Measurements from ENCODE around the gene CACNA1E.

The CACNA1E gene

DNA sequence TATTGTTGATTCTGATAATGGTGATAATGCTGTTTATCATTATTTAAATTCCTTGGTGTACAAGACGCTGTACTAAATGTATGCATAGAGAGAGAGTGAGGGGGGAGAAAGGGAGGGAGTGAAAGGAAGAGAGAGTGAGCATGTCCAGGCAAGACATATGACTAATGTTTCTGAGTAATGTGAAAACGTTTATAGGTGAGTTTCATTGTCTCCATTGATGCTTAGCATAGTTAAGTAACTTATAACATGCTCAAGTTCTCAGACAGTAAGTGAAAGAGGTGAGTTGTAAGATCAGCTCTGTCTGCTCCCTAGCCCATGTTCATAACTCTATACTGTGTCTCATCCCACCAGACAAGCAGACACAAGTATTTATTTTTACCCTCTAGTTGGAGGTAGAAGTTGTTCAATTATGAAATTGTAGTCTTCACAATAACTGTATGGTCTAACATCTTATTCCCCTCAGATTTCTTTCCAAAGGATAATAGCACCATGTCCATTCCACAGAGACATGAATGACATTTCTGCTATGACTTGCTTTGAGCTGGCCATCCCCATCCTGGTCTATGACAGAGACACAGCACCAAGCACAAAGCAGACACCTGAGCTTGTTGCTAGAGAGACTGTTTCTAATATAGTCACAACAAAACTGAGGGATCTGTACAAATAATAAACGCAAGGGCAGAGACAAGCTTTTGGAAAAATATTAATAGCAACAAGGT lies 285.1 kb downstream of the CACNA1E start:
- no peak overlapping the region for H3K4me3 ChIP-seq (ENCODE audit: low read length, poor library complexity, severe bottlenecking)
- no peak for TF ChIP-seq EZH2phosphoT487 (IDR thresholded peaks at IDR 0.05; ENCODE audit: borderline replicate concordance)
- TF ChIP-seq, protein P1, sequence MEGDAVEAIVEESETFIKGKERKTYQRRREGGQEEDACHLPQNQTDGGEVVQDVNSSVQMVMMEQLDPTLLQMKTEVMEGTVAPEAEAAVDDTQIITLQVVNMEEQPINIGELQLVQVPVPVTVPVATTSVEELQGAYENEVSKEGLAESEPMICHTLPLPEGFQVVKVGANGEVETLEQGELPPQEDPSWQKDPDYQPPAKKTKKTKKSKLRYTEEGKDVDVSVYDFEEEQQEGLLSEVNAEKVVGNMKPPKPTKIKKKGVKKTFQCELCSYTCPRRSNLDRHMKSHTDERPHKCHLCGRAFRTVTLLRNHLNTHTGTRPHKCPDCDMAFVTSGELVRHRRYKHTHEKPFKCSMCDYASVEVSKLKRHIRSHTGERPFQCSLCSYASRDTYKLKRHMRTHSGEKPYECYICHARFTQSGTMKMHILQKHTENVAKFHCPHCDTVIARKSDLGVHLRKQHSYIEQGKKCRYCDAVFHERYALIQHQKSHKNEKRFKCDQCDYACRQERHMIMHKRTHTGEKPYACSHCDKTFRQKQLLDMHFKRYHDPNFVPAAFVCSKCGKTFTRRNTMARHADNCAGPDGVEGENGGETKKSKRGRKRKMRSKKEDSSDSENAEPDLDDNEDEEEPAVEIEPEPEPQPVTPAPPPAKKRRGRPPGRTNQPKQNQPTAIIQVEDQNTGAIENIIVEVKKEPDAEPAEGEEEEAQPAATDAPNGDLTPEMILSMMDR (conservative IDR thresholded peaks at IDR 0.05; ENCODE audit: low read length) = no peak
- no peak overlapping the region for H2AFZ ChIP-seq (ENCODE audit: low read length)
- H4K20me1 ChIP-seq (ENCODE audit: insufficient read depth, low read length, poor library complexity, severe bottlenecking) = no peaks in the 10 kb centered on the region
- no peaks in the 10 kb centered on the region for H3K27me3 ChIP-seq (ENCODE audit: insufficient read depth, low read length, poor library complexity, severe bottlenecking)
- H3K4me1 ChIP-seq (ENCODE audit: insufficient read depth, low read length, poor library complexity, severe bottlenecking) = no peaks in the 10 kb centered on the region
- no peak overlapping the region for H3K4me2 ChIP-seq (ENCODE audit: low read depth, low read length, poor library complexity, severe bottlenecking)
- no peaks in the 10 kb centered on the region for H3K36me3 ChIP-seq (ENCODE audit: insufficient read depth, low read length)
- no peaks in the 10 kb centered on the region for H3K79me2 ChIP-seq (ENCODE audit: insufficient read depth, low read length)
- no peak overlapping the region for H3K9ac ChIP-seq (ENCODE audit: low read depth, low read length, poor library complexity, severe bottlenecking)
- H3K9me2 ChIP-seq (replicated peaks; ENCODE audit: low read depth, low read length) = no peaks in the 10 kb centered on the region
- no peaks in the 10 kb centered on the region for H3F3A ChIP-seq (ENCODE audit: low read depth)
- no peaks in the 10 kb centered on the region for H3K9me3 ChIP-seq (ENCODE audit: insufficient read depth, low read depth, low read length)

DNA sequence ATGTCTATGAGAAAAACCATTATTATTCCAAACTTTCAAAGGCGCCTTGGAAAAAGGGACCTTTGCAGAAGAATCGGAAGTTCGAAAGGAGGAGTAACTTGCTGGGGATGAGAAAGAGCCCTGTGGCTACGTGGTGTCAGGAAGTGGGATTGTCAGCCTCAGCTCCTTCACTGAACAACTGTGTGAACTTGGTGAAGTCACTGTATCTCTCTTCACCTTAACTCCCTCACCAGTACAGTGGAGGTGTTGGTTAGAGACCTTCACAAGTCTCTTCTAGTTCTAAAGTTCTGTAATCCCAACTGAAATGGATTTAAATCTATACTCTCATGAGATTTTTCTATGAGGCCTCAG lies 285.6 kb downstream of the CACNA1E start:
- H3K4me2 ChIP-seq (ENCODE audit: low read depth, low read length, poor library complexity, severe bottlenecking) = no peak overlapping the region
- TF ChIP-seq EZH2phosphoT487 (IDR thresholded peaks at IDR 0.05; ENCODE audit: borderline replicate concordance) = no peak
- TF ChIP-seq, protein P1 (conservative IDR thresholded peaks at IDR 0.05; ENCODE audit: low read length) = no peak
- H3K4me3 ChIP-seq (ENCODE audit: low read length, poor library complexity, severe bottlenecking) = no peak overlapping the region
- no peak overlapping the region for H2AFZ ChIP-seq (ENCODE audit: low read length)
- H3K9me2 ChIP-seq (replicated peaks; ENCODE audit: low read depth, low read length) = no peaks in the 10 kb centered on the region
- H3K36me3 ChIP-seq (ENCODE audit: insufficient read depth, low read length) = no peaks in the 10 kb centered on the region
- no peaks in the 10 kb centered on the region for H3K9me3 ChIP-seq (ENCODE audit: insufficient read depth, low read depth, low read length)
- H3K79me2 ChIP-seq (ENCODE audit: insufficient read depth, low read length) = no peaks in the 10 kb centered on the region
- no peaks in the 10 kb centered on the region for H3K27me3 ChIP-seq (ENCODE audit: insufficient read depth, low read length, poor library complexity, severe bottlenecking)
- no peak overlapping the region for H3K9ac ChIP-seq (ENCODE audit: low read depth, low read length, poor library complexity, severe bottlenecking)
- no peaks in the 10 kb centered on the region for H3K4me1 ChIP-seq (ENCODE audit: insufficient read depth, low read length, poor library complexity, severe bottlenecking)
- no peaks in the 10 kb centered on the region for H3F3A ChIP-seq (ENCODE audit: low read depth)
- H4K20me1 ChIP-seq (ENCODE audit: insufficient read depth, low read length, poor library complexity, severe bottlenecking) = no peaks in the 10 kb centered on the region

DNA sequence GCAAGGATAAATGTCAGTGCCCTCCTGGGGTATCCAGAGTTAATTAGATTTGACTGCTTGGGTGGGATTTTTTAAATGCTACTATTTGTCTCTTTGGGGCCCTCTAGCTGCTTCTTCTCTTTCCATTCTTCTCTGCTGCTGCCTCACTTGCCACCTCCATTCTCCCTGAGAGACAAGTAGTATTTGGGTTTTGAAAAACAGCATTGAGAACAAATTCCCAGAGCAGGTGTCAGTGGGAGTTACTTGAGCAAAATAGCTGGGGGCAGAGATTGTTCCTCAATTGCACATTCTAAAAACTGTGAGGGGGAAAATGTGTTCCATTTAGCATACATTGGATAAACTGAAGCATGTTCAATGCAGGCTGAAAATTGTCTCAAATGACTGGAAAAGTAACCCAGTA lies 286.5 kb downstream of the CACNA1E start:
- no peaks in the 10 kb centered on the region for H3K36me3 ChIP-seq (ENCODE audit: insufficient read depth, low read length)
- H3K4me1 ChIP-seq (ENCODE audit: insufficient read depth, low read length, poor library complexity, severe bottlenecking) = no peaks in the 10 kb centered on the region
- H2AFZ ChIP-seq (ENCODE audit: low read length) = no peak overlapping the region
- H3F3A ChIP-seq (ENCODE audit: low read depth) = no peaks in the 10 kb centered on the region
- H3K9ac ChIP-seq (ENCODE audit: low read depth, low read length, poor library complexity, severe bottlenecking) = no peak overlapping the region
- H3K79me2 ChIP-seq (ENCODE audit: insufficient read depth, low read length) = no peaks in the 10 kb centered on the region
- H3K9me2 ChIP-seq (replicated peaks; ENCODE audit: low read depth, low read length) = no peaks in the 10 kb centered on the region
- H3K9me3 ChIP-seq (ENCODE audit: insufficient read depth, low read depth, low read length) = no peaks in the 10 kb centered on the region
- H3K4me2 ChIP-seq (ENCODE audit: low read depth, low read length, poor library complexity, severe bottlenecking) = no peak overlapping the region
- no peaks in the 10 kb centered on the region for H3K27me3 ChIP-seq (ENCODE audit: insufficient read depth, low read length, poor library complexity, severe bottlenecking)
- no peak for TF ChIP-seq EZH2phosphoT487 (IDR thresholded peaks at IDR 0.05; ENCODE audit: borderline replicate concordance)
- TF ChIP-seq, protein P1 (conservative IDR thresholded peaks at IDR 0.05; ENCODE audit: low read length) = no peak
- H4K20me1 ChIP-seq (ENCODE audit: insufficient read depth, low read length, poor library complexity, severe bottlenecking) = no peaks in the 10 kb centered on the region
- H3K4me3 ChIP-seq (ENCODE audit: low read length, poor library complexity, severe bottlenecking) = no peak overlapping the region

All from Loucy (cell line).